HK-2 (cell line): Measurements from ENCODE around the gene GLIS1.

Experiments
- DNase-seq: peaks from one replicate; pipeline ENCODE4 v3.0.0-alpha.2; 2018; ENCODE audit not compliant: unreplicated experiment

Gene GLIS1

DNA sequence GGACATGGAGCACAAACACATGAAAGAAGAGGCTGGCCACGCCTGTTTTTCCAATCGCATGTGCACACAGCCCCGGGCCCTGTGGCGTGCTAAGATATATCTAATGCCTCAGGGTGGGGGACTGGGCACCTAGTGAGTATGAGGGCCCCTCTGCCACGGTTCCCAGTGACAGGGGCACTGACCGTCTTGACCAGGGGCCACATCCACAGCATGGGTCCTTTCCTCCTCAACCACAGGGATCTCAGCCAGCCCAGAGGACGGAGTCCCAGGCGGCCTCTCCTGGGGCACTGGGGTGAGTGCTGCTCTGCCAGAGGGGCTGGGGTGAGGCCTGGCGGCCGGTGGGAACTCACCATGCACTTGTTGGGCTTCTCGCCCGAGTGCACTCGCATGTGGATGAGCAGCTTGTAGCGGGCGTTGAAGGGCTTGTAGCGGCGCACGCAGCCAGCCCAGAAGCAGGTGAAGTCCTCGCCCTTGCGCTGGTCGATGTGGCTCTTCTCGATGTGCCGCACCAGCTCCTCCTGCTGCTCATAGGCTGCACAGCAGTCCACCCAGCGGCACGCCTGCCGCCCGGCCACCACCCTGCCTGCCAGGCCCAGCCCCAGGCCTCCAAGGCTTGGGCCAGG lies 145.1 kb downstream of the GLIS1 start:
- no peak for DNase-seq

DNA sequence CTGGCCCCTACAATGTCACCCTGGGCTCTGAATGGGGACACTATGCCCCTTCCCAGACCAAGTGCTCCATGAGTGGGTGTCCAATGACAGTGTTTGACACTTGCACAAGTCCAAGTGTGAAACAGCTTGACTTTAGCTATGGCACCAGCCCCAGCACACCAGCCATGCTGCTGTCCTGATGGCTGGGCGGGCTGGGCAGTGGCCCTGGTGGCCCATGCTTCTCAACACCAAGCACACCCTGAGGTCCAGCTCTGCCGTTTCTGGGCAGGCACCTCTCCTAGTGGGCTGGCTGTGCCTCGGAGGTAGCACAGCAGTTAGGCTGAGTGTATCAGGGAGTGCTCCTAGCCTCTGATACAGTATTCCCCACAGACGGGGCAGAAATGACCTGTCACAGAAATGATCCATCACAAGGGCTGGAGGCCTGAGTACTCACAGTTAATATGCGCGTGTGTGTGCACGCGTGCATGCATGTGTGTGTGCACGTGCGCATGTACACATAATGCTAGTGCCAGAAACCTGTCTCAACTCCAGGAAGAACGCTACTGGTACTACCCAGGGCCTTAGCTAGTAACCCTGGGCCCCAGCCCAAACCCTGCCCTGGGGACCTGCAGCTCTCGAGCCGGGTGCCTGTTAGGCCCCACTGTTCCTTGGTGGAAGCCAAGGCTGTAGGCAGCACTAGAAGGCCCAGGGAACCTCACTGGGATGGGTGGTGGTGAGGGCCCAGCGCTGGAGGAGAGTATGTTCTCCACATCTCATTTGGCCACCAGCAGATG lies 145.8 kb downstream of the GLIS1 start:
- no peak for DNase-seq

DNA sequence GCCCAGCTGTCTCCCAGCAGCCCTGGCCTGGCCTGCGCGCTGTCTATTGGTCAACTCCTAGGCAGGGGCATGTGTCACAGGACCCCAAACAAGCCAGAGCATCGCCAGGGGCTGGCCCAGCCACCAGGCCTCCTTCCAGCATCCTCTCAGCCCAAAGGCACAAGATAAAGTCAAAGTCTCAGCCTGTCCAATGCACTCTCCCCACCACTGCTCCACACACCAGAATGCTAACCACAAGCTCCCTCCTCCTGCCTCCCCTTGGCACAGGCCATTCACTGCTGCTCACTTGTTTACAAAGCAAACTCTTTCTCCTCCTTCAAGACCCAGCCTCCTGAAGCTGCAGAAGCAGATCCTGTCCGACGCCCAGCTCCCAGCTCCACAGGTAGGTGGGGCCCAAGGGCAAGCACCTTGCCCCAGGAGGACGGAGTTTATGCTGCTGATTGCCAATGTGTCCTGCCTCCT lies 146.4 kb downstream of the GLIS1 start:
- no peak for DNase-seq

DNA sequence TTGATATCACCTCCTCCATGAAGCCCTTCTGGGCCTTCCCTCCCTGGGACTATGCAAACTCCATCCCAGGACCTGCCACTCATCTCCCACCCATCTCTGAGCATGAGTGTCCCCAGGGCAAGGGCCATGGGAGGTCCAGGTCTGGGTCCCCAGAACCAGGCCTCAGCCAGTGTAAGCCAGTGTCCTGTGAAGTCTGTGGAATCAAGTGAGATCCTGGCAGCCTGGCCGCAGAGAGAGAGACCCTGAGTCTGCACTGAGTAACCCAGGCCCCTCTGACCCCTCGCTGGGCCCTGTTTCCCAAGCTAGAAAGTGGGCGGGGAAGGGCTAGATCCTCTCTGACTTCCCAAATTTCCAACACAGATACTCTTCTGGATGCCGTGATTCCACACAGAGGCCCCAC lies 147.0 kb downstream of the GLIS1 start:
- no peak for DNase-seq

DNA sequence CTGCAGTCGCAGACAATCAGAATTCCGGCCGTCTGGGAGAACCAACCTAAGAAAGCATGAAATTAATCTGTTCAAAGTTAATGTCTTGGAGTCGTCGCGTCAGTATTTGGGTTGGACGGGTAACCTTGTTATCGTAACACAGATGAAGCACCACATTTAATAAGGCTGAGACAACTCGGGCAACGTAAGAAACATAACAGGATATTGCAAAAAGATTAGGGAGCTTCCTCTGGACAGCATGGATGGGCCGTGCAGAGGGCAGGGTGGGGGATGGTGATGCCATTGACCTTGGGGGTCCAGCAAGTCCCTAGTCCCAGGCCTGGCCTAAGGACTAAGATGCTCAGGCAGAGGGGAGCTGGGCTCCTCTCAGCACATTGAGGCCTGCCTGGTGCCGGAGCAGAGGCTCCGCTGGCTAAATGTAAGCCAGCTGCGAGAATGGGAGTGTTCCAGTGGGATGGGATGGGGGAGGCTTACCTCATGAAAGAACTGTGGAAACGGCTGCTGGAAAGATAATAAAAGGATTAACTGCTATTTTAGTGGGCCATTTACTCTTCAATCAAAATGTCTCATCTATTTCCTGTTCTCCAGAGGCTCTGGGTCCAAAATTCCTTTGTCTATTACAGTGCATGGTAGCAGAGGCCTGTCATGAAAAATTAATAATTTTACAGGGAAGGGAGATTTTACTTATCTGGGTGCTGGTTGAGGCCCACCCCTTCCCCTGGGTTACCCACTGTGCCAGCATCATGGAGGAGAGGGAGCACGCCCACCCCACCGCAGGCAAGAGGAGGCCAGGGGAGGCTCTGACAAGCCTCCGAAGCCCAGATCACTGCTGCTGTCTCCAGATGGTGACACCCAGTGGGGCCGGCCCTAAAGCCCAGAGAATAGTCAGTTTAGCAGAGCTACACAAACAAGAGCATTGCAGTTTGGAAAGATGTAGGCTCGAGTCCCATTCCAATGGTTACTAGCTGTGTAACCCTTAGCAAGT lies 148.1 kb downstream of the GLIS1 start:
- DNase-seq: no peak

DNA sequence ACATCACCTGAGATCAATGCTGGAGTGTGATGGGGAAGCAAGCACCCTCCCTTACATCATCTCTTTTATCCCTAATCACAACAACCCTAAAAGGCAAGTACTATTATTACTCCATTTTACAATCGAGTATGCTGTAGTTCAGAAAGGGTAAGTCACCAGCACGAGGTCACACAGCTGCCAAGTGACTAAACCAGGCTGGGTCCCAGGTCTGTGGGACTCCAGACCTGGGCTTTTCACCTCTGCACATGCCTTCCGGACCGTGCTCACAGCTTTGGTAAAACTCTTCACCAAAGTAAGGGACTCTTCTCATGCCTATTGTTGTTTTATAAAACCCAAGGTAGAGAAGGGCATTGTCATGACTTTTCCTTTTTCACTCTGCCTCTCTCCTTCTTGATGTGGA lies 148.9 kb downstream of the GLIS1 start:
- no peak for DNase-seq

DNA sequence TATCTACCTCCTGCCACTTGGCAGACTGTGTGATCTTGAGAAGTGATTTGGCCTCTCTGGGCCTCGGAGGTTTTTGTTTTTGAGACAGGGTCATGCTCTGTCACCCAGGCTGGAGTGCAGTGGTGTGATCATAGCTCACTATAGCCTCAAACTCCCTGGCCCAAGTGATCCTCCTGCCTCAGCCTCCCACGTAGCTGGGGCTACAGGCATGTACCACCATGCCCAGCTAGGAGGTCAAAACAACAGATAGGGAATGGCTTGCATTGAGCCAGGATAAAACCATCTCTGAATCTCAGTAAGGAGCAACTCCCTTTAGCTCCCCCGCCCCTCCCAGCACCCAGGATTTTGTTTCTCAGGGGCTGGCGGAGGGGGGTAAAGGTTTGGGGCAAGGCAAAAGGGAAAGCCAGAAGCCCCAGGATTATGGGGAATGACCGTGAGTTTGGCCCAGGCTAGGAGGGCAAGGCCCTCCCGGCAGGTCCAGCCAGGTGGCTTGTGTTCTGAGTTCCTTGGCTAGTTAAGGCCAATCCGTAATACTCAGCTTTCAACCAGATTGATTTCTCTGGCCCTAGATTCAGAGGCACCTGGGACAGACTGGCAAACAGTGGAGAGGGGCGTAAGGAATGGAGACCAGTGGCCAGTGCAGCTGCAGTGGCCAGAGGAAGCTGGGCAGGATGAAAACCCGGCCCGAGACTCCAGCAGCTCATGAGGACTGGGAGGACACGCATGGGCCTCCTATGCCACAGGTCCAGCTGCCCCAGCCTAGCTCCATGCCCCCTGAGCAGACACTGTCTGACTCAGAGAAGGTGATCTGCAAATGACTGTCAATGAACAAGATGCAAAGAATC lies 149.7 kb downstream of the GLIS1 start:
- no peak for DNase-seq

DNA sequence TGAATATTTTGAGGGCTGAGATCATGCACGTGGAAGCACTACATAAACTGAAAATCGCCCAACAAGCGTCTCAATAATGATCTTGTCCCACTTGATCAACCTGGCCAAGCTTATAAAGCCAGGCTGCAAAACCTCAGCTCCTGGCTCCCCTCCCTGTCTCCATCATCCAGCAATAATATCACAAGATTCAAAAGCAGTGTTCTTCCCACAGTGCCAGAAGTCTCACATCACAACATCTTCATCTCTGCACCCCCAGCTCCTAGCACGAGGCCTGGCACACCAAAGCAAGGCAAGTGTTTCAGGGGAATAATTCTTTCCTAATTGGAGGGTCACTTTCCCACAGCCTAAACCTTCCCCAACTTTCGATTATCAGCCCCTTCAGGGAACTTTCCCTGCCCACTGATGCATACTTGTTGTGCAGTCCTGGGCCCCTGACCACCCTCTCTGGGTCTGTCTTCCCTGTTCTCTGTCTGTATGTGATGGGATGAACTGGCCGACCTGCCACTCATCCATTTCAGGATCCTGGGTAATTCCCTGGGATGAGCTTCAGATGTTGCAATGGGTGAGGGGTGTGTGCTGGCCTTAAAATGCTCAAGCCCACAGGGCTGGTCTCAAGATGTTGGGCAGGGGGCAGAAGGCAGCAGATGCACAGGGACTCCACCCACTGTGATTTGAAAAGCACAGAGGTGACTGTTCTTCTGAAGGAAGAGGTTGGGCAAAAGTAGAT lies 150.7 kb downstream of the GLIS1 start:
- no peak for DNase-seq

DNA sequence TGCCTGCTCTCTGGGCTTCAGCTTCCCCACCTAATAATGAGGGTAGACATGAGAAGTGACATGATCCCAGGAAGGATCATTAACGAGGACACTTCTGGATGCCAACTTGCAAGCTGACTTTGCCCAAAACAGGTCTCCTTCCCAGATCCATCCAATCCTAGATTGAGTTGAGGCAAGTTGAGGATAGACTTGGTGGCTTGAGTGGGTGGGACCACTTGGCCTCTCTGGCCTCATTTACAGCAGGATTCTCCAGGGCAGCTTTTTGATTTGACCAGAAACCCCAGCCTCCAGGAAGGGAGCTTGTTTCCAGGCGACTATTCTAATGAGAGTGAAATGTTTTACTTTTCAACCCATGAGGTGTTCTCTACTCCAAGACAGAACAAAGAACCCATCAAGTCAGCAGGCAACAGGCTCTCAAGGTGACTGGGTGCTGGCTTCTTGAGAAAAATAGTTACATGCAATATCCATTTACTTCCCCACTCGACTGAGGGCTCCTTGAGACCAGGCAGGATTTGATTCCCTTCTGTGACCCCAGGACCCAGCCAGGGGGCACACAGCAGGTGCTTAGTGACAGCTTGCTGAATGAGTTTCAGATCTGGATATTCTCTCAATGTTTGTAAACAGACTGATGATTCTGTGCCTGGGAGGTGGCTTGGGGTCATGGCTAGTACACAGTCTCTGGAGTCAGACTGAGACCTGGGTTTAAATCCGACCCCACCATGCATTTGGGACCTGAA lies 151.5 kb downstream of the GLIS1 start:
- no peak for DNase-seq

DNA sequence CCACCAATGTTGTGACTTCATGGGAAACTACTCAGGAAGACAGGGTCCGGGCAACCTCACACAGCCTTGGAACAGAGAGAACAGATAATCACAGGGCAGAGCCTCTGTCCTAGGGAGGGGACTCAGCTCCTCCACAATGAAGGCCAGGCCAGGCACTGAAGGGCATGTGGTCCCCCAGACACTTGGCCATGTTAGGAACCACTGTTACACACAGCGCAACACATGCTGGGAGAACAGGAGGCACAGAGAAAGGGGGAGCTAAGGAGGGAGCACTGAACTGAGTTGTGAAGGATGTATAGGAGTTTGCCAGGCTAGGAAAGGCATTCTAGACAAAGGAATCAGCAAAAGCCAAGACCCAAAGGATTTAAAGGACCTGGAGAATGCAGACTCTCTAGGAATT lies 152.2 kb downstream of the GLIS1 start:
- DNase-seq: no peak

DNA sequence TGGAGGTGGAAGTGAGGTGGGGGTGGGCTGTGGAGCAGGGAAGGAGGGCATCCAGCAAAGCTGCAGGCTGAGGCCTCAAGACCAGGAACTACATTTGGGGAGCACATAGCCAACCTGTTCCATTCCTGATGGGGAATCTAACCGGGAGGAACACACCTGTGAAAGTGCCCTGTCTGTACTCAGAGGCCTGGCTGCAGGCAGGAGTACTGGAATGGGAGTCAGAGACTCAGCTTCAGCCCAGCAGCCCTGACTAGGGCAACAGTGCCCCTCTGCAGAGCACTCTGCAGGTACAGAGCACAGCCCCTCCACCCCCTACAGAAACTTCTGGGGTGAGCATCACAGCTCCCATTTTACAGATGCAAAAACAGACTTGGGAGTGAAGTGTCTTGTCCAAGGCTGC lies 153.4 kb downstream of the GLIS1 start:
- DNase-seq: no peak

DNA sequence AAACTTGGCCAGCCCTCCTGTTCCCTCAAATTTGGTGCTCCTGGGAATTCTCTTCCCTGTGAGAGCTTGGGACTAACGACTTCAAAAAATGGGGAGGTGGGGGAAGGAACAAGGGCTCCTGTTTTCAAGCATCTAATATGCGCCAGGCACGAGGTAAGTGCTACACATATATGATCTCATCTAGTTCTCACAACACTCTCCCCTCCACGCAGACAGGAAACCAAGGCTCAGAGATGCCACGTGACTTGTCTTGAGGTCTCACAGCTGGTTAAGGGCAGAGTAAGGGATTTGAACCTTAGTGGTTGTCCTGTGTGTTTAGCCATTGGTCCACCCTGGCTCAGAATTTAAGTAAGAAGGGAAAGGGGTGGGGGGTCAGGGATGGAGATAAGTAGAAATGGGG lies 153.8 kb downstream of the GLIS1 start:
- DNase-seq: no peak

DNA sequence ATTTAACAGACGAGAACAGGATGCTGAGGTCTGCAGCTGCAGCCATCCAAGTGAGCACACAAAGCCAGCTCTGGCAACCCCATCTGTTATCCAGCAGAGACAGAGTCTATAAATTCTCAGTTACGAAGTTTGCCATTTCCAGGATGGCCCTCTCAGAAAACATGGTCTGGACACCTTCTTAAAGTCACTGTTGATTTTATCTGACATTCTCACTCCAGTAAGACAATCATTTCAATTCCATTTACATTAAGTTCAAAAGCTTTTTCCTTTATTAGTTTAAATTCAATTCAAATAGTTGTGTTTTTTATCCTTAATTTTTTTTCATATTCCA lies 154.2 kb downstream of the GLIS1 start:
- no peak for DNase-seq

DNA sequence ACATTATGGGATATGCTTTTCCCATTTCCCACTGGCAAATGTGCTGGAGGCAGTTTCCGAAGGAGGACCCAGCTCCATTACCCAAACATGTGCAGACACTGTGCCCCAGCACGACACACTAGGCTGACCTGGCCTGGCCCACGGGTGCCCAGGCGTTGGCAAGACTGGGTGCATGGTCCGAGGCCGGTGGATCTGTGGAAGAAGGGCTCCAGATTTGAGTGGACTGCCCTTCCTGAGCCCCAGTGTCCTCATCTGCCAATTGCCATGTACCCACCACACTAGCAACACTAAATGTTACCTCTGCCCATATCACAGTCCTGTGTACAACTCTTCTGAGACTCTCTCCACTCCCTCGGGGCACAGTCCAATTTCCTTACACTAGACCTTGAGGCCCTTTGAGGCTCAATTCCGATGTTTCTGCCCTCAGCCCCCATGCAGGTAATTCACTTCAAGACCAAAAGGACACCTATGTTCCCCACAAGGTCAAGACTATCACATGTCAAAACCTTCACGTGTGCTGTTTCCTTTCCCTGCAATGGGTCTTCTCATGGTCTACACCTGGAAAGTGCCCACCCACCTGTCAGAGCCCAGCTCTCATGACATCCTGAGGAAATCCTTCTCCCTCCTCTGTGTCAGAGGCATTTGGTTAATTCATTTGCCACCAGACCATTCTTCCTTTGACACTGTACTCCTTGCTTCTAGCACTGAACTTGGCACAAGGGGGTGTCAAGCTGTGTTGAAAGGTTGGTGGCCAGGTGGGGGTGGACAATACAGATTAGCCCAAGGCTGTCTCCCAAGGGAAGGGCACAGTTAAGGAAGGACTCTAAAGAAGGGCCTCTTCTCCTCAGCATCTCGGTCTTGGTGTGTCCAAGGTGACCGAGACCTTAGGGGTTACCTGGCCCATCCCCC lies 154.8 kb downstream of the GLIS1 start:
- DNase-seq: no peak

DNA sequence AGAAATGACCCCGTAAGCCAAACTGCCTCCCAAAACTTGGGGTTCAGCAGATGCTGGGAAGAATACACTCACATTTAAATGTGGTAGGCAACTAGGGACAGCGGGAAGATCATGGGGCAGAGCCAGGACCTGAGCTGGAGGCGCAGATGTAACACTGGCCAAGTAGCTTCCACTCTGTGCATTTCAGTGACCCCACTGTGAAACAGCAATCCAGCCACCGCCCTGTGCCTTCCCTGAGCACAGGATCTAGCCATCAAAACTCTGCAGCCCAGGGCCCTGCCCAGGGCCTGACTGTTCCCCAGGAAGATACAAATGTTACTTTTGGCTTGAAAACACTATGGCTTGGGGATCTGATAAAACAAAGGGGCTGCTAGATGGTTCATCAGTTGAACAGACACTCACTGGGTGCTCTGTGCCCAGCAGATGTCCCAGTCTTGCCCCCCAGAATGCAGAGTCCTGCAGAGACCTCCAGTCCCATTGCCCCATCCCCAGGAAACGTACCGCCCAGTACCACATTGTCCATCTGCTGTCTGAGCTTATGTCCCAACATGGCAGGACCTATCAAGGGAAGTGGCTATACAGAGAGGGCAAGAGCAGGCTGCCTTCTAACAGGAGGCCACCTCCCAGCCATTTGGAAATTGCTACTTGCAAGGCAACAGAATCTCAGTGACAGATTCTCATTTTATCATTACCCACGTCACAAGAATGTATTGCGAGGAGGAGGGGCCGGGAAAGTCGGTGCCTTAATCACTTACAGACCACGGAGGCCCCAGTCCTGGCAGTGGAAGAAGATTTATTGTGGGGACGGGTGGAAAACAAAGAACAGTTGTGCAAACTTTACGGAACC lies 155.7 kb downstream of the GLIS1 start:
- DNase-seq: no peak

DNA sequence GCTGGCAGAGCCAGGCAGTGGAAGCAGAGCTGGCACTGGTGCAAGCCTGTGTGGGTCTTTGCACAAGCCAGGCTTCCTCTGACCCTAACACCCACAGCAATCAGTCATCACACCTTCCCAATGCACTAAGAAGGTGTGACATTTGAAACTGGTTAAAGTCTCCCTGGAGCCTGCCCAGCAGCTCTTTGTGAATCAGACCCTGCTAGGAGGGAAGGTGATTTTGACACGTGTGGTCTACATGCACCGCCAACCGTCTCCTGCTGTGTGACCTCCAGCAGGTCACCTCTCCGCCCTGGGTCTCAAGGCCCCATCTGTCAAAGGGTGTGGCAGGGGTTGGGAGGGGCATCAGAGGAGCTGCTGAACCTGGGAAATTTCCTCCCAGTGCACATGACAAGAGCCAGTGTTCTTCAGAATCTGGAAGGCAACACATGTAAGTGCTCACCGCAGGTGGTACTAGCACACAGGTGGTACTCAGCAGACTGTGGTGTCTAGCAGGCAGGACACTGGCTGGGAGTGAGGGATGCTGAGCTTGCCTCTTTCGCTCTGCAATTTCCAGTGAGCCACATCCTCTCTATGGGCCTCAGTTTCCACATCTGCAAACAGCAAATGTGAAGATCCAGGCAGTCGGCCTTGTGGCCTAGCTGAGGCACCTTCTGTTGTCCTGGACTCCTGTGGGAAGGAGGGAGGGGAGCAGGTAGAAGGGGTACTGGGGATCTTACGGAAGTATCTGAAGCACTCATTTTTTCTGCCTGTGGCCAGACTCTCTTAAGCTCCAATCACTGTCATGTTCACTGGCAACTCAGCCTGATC lies 156.5 kb downstream of the GLIS1 start:
- no peak for DNase-seq

DNA sequence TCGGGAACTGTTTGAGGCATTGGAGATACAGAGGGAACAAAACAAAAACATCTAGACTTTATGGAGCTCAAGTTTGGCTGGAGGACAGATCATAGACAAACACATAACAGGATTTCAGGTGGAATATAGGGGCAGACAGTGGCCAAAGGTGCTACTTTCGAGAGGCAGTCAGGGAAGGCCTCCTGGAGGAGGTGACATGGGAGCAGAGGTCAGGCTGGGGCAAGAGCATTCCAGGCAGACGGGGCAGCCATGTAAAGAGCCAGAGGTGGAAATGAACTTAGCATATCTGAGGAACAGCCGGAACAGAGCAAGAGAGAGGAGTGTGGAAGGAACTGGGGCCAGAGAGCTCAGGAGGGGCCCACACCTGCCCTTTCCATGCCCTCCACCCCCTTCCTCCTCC lies 157.5 kb downstream of the GLIS1 start:
- no peak for DNase-seq
